ENCODE measurements around the gene ART4. TPM values are rescaled to one million over a fixed set of nuclear protein-coding genes. Genes with fewer than 3 reads are reported as not detected.

ART4 gene
- total and polyA plus RNA-seq, 4 donors: 5.6 to 50.8 (median 11.1) TPM

DNA sequence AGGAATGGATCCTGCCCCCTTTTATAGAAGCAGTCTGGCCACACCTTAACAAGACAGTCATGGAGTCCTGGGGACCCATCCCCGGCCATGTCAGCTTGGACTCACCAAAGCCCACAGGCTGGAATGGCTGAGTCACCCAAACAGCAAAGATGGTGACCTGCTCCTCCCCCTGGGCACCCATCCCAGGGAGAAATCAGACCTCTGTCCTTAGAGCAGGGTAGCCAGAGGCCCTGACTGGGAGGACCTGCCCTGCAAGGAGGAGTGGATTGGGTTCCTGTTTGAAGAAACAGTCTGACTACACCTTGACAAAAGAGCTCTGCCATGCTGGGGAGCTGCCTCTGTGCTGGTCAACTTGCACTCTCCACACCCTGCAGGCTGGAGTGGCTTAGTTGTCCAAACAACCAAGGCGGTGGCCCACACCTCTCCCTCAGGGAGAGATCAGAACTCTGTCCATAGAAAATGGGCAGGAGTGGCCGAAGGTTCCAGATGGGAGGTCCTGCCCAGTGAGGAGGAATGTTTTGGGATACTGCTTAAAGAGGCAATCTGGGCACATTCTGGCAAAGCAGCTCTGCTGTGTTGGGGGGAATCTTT, 25.7 kb upstream of the ART4 start:
- no peak overlapping the region for H3K27ac ChIP-seq (ENCODE audit: low read depth in 1 of 2, low read length in 2 of 2)
- intact Hi-C loops (cut with DNase I): no loop called here
- ATAC-seq (ENCODE audit: low FRiP score) (peak; percentile 33), DNase-seq (no peak)
- H3K27me3 ChIP-seq (ENCODE audit: control insufficient read depth in 1 of 2, insufficient read depth in 2 of 2, low read length in 1 of 2): no peaks in the 10 kb centered on the region
- no peaks in the 10 kb centered on the region for H3K9me3 ChIP-seq (ENCODE audit: control insufficient read depth, low read length)
- H3K4me1 ChIP-seq (ENCODE audit: control insufficient read depth in 1 of 2, insufficient read depth in 2 of 2, low read length in 2 of 2): no peaks in the 10 kb centered on the region
- H3K4me3 ChIP-seq (ENCODE audit: low read length in 2 of 2): no peak overlapping the region
- WGBS, 2 donors: 95% methylated on average over 3 of the region's 3 CpGs
- no peaks in the 10 kb centered on the region for H3K36me3 ChIP-seq (ENCODE audit: control insufficient read depth in 1 of 2, insufficient read depth in 2 of 2, low read length in 1 of 2)

DNA sequence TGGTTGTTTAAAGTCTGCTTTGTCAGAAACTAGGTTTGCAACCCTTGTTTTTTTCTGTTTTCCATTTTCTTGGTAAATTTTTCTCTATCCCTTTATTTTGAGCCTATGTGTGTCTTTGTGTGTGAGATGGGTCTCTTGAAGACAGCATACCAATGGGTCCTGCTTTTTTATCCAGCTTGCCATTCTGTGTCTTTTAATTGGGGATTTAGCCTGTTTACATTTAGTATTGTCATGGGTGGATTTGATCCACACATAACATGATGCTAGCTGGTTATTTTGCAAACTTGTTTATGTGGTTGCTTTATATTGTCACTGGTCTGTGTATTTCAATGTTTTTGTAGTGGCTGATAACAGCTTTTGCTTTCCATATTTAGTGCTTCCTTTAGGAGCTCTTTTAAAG, 17.2 kb upstream of the ART4 start:
- Histone ChIP-seq H3K4me1 (ENCODE audit: control insufficient read depth in 1 of 2, insufficient read depth in 2 of 2, low read length in 2 of 2) (no peaks in the 10 kb centered on the region), H3K27me3 (ENCODE audit: control insufficient read depth in 1 of 2, insufficient read depth in 2 of 2, low read length in 1 of 2) (no peaks in the 10 kb centered on the region), H3K27ac (ENCODE audit: low read depth in 1 of 2, low read length in 2 of 2) (no peak overlapping the region), H3K36me3 (ENCODE audit: control insufficient read depth in 1 of 2, insufficient read depth in 2 of 2, low read length in 1 of 2) (no peaks in the 10 kb centered on the region), H3K9me3 (ENCODE audit: control insufficient read depth, low read length) (no peaks in the 10 kb centered on the region), H3K4me3 (ENCODE audit: low read length in 2 of 2) (no peak overlapping the region)
- DNase-seq (no peak), ATAC-seq (ENCODE audit: low FRiP score) (no peak)
- intact Hi-C loops (cut with DNase I): no loop called here

DNA sequence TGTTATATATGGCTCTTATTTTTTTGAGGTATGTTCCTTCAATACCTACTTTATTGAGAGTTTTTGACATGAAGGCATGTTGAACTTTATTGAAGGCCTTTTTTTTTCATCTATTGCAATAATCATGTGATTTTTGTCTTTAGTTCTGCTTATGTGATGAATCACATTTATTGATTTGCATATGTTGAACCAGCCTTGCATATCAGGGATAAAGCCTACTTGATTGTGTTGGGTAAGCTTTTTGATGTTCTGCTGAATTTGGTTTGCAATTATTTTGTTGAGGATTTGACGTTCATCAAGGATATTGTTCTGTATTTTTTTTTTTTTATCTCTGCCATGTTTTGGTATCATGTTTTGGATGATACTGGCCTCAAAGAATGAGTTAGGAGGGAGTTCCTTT, 15.2 kb upstream of the ART4 start:
- H3K4me3 ChIP-seq (ENCODE audit: low read length in 2 of 2): no peak overlapping the region
- no peaks in the 10 kb centered on the region for H3K27me3 ChIP-seq (ENCODE audit: control insufficient read depth in 1 of 2, insufficient read depth in 2 of 2, low read length in 1 of 2)
- H3K36me3 ChIP-seq (ENCODE audit: control insufficient read depth in 1 of 2, insufficient read depth in 2 of 2, low read length in 1 of 2): no peaks in the 10 kb centered on the region
- DNase-seq (no peak), ATAC-seq (ENCODE audit: low FRiP score) (no peak)
- peaks cover 0 to 3% of the 10 kb centered on the region in 2 donors for H3K4me1 ChIP-seq (ENCODE audit: control insufficient read depth in 1 of 2, insufficient read depth in 2 of 2, low read length in 2 of 2)
- WGBS, 2 donors: 89 to 92% methylated on average over 1 of the region's 1 CpG
- H3K27ac ChIP-seq (ENCODE audit: low read depth in 1 of 2, low read length in 2 of 2): no peak overlapping the region
- no peaks in the 10 kb centered on the region for H3K9me3 ChIP-seq (ENCODE audit: control insufficient read depth, low read length)
- intact Hi-C loops (cut with DNase I): no loop called here

DNA sequence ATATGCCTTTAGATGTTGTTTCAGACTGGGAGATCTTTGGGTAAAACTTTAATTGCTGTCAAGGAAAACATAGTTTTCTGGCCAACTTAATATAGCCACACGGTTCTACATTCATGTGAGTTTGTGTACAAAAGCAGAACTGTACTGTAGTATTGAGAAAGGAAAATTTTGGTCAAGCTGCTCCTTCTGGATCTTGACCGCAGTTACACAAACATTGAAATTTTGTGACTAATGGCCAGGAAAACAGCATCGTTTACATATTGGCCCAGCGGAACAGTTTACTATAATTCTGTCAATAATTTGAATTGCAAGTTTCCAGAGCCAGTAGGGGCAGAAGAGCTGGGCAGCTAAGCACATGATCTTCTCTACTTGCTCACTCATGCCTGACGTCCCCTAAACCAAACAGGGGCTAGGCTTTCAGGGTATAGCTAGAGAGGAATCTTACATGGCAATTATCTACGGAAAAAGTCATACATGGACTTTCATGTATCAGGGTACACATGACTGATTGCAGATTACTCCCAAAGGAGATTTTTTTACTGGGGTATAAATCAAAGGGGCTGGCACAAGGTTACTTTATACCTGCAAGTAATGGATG, 11.4 kb upstream of the ART4 start:
- Histone ChIP-seq H3K27me3 (ENCODE audit: control insufficient read depth in 1 of 2, insufficient read depth in 2 of 2, low read length in 1 of 2) (no peaks in the 10 kb centered on the region), H3K36me3 (ENCODE audit: control insufficient read depth in 1 of 2, insufficient read depth in 2 of 2, low read length in 1 of 2) (no peaks in the 10 kb centered on the region), H3K27ac (ENCODE audit: low read depth in 1 of 2, low read length in 2 of 2) (no peak overlapping the region), H3K4me3 (ENCODE audit: low read length in 2 of 2) (no peak overlapping the region), H3K9me3 (ENCODE audit: control insufficient read depth, low read length) (no peaks in the 10 kb centered on the region), H3K4me1 (ENCODE audit: control insufficient read depth in 1 of 2, insufficient read depth in 2 of 2, low read length in 2 of 2) (peaks cover 0 to 3% of the 10 kb centered on the region in 2 donors)
- intact Hi-C loops (cut with DNase I): loop anchor here in 1 of 2 donors (5.0 kb wide), 1 partner anchor 283 kb away; no protein-coding TSS in a partner anchor
- WGBS, 2 donors: 14 to 16% methylated on average over 6 of the region's 6 CpGs
- ATAC-seq (ENCODE audit: low FRiP score) (peak; percentile 62), DNase-seq (no peak)

DNA sequence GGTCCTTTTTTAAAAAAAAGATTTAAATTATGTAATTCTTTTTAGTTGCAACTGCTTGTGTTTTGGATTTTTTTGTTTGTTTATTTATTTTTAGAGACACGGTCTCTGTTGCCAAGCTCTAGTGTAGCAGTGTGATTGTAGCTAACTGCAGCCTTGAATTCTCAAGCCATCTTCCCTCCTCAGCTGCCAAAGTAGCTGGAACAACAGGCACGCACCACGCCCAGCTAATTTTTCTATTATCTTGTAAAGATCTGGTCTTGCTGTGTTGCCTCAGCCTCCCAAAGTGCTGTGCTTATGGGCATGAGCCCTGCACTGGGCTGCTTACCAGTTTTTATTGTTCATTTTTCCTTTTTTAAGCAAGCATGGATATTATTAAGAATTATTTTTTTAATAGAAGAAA, 10.6 kb upstream of the ART4 start:
- WGBS, 2 donors: 50 to 53% methylated on average over 3 of the region's 3 CpGs

DNA sequence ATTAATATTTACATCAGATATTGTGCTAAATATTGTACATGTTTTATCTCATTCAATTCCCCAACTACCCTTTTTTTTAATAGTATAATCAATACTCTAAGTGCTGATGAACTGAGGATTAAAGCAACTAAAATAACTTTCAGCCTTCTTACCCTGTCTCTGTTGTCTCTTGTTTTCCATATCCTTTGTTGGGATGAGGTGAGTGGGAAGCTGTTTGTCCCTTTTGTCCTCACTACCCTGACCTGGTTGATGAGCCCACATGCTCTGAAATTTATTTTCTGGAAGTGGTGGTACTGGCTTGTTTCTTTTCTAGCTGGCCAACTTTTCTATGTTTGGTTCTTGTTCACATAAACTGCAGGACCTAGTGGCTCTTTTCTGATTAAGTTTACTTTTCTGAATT, 9.6 kb upstream of the ART4 start:
- Histone ChIP-seq H3K4me1 (ENCODE audit: control insufficient read depth in 1 of 2, insufficient read depth in 2 of 2, low read length in 2 of 2) (peaks cover 0 to 6% of the 10 kb centered on the region in 2 donors), H3K4me3 (ENCODE audit: low read length in 2 of 2) (no peak overlapping the region), H3K36me3 (ENCODE audit: control insufficient read depth in 1 of 2, insufficient read depth in 2 of 2, low read length in 1 of 2) (no peaks in the 10 kb centered on the region), H3K27me3 (ENCODE audit: control insufficient read depth in 1 of 2, insufficient read depth in 2 of 2, low read length in 1 of 2) (no peaks in the 10 kb centered on the region), H3K27ac (ENCODE audit: low read depth in 1 of 2, low read length in 2 of 2) (no peak overlapping the region), H3K9me3 (ENCODE audit: control insufficient read depth, low read length) (no peaks in the 10 kb centered on the region)
- ATAC-seq (ENCODE audit: low FRiP score): no peak
- intact Hi-C loops (cut with DNase I): loop anchor here in 1 of 2 donors (5.0 kb wide), 1 partner anchor 284 kb away; no protein-coding TSS in a partner anchor
- no peak for DNase-seq

More for the DNA sequence above, 10.6 kb upstream of the ART4 start:
- ATAC-seq (ENCODE audit: low FRiP score) (peak; percentile 45), DNase-seq (no peak)
- Histone ChIP-seq H3K4me3 (ENCODE audit: low read length in 2 of 2) (no peak overlapping the region), H3K27me3 (ENCODE audit: control insufficient read depth in 1 of 2, insufficient read depth in 2 of 2, low read length in 1 of 2) (no peaks in the 10 kb centered on the region), H3K27ac (ENCODE audit: low read depth in 1 of 2, low read length in 2 of 2) (no peak overlapping the region), H3K36me3 (ENCODE audit: control insufficient read depth in 1 of 2, insufficient read depth in 2 of 2, low read length in 1 of 2) (no peaks in the 10 kb centered on the region), H3K9me3 (ENCODE audit: control insufficient read depth, low read length) (no peaks in the 10 kb centered on the region), H3K4me1 (ENCODE audit: control insufficient read depth in 1 of 2, insufficient read depth in 2 of 2, low read length in 2 of 2) (peaks cover 0 to 6% of the 10 kb centered on the region in 2 donors)
- intact Hi-C loops (cut with DNase I): loop anchor here in 1 of 2 donors (5.0 kb wide), 1 partner anchor 283 kb away; no protein-coding TSS in a partner anchor

DNA sequence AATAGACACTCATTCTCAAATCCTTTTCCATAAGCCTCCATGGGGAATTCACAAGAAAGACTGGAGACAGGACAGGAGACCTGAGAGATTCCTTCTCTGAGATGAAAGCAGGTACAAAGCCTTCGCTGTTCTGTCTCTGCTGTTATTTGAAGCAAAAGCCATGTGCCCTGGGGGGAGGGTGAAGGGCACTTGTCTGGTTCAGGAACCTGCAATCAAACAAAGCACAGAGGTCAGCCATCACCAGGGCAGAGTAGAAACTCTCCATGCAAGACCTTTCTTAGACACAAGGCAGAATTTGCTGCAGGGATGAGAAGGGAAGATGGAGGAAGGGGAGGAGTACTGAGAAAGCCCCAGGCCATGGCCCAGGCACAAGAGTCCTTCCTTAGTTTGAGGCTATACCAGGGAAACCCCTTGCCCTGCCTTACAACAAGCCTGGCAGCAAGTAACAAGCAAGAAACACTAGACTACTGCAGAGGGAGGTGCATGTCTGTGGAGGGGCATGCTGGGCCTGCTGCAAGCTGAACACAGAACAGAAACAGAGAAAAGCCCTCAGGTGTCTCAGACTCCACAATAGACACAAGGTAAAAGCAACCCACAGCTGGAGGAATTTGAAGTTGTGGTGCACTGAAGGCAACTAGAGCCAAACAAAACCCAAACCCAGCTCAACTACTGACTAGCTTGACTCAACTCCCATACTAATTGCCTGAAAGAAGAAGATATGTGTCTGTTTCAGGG, 7.8 kb upstream of the ART4 start:
- no peak overlapping the region for H3K4me3 ChIP-seq (ENCODE audit: low read length in 2 of 2)
- no peak overlapping the region for H3K27ac ChIP-seq (ENCODE audit: low read depth in 1 of 2, low read length in 2 of 2)
- DNase-seq (no peak), ATAC-seq (ENCODE audit: low FRiP score) (no peak)
- intact Hi-C loops (cut with DNase I): loop anchor here in 1 of 2 donors (5.0 kb wide), 1 partner anchor 286 kb away; no protein-coding TSS in a partner anchor
- H3K4me1 ChIP-seq (ENCODE audit: control insufficient read depth in 1 of 2, insufficient read depth in 2 of 2, low read length in 2 of 2): peaks cover 0 to 9% of the 10 kb centered on the region in 2 donors
- H3K36me3 ChIP-seq (ENCODE audit: control insufficient read depth in 1 of 2, insufficient read depth in 2 of 2, low read length in 1 of 2): no peaks in the 10 kb centered on the region
- WGBS, 2 donors: 0 to 98% methylated on average over 1 of the region's 1 CpG
- H3K9me3 ChIP-seq (ENCODE audit: control insufficient read depth, low read length): no peaks in the 10 kb centered on the region
- H3K27me3 ChIP-seq (ENCODE audit: control insufficient read depth in 1 of 2, insufficient read depth in 2 of 2, low read length in 1 of 2): no peaks in the 10 kb centered on the region

DNA sequence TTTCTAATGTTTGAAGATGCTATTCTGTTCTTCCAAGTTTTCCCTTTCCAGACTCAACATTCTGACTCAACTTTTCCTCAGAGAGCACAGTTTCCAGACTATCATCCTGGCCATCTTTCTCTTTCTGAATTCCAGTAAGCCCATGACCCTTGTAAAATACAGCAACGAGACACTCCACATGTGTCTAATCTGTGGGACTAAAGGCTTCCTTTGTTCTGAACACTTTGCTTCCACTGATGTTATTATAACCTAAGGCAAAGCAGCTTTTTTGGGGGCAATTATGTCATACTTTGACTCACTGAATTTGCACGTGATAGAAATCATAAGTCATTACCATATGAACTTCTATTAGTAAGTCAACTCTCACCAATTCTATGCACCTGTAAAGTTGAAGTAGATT, 6.3 kb upstream of the ART4 start:
- H3K27ac ChIP-seq (ENCODE audit: low read depth in 1 of 2, low read length in 2 of 2): no peak overlapping the region
- no peaks in the 10 kb centered on the region for H3K36me3 ChIP-seq (ENCODE audit: control insufficient read depth in 1 of 2, insufficient read depth in 2 of 2, low read length in 1 of 2)
- DNase-seq (no peak), ATAC-seq (ENCODE audit: low FRiP score) (peak; percentile 52)
- H3K9me3 ChIP-seq (ENCODE audit: control insufficient read depth, low read length): no peaks in the 10 kb centered on the region
- no peak overlapping the region for H3K4me3 ChIP-seq (ENCODE audit: low read length in 2 of 2)
- WGBS, 2 donors: 5 to 8% methylated on average over 2 of the region's 2 CpGs
- H3K27me3 ChIP-seq (ENCODE audit: control insufficient read depth in 1 of 2, insufficient read depth in 2 of 2, low read length in 1 of 2): no peaks in the 10 kb centered on the region
- peaks cover 0 to 7% of the 10 kb centered on the region in 2 donors for H3K4me1 ChIP-seq (ENCODE audit: control insufficient read depth in 1 of 2, insufficient read depth in 2 of 2, low read length in 2 of 2)
- intact Hi-C loops (cut with DNase I): loop anchor here (5.0 to 10.0 kb wide), 7 partner anchors 33 to 675 kb away; partner anchors contain the start of gene RERG (in 2 of the 2)

Measured in aorta (tissue), 5 donors.